ENCODE results near the gene CD151.

Gene CD151

GRCh38 chr11:828506-829175 is 4.1 kb upstream of the CD151 start:
- Histone ChIP-seq H3K27ac (ENCODE audit: low read length) (no peak overlapping the region), H3K9ac (ENCODE audit: low read length) (no peak overlapping the region), H3K36me3 (ENCODE audit: control insufficient read depth, low read depth, low read length) (no peaks in the 10 kb centered on the region), H3K27me3 (ENCODE audit: control insufficient read depth, insufficient read depth, low read length) (peaks cover 79% of the 10 kb centered on the region), H3K4me3 (ENCODE audit: low read length) (peak overlapping the region; percentile 52), H3K9me3 (ENCODE audit: control insufficient read depth, low read depth, low read length) (no peaks in the 10 kb centered on the region), H3K4me1 (ENCODE audit: control insufficient read depth, low read depth, low read length) (peaks cover 38% of the 10 kb centered on the region)

- Histone ChIP-seq H3K36me3 (ENCODE audit: control insufficient read depth, low read depth, low read length) (no peaks in the 10 kb centered on the region), H3K4me1 (ENCODE audit: control insufficient read depth, low read depth, low read length) (peaks cover 41% of the 10 kb centered on the region), H3K9me3 (ENCODE audit: control insufficient read depth, low read depth, low read length) (no peaks in the 10 kb centered on the region), H3K4me3 (ENCODE audit: low read length) (peak overlapping the region; percentile 52), H3K27me3 (ENCODE audit: control insufficient read depth, insufficient read depth, low read length) (peaks cover 86% of the 10 kb centered on the region), H3K9ac (ENCODE audit: low read length) (no peak overlapping the region), H3K27ac (ENCODE audit: low read length) (no peak overlapping the region)
Observed at GRCh38 chr11:829176-829846, 3.4 kb upstream of the CD151 start.

DNA sequence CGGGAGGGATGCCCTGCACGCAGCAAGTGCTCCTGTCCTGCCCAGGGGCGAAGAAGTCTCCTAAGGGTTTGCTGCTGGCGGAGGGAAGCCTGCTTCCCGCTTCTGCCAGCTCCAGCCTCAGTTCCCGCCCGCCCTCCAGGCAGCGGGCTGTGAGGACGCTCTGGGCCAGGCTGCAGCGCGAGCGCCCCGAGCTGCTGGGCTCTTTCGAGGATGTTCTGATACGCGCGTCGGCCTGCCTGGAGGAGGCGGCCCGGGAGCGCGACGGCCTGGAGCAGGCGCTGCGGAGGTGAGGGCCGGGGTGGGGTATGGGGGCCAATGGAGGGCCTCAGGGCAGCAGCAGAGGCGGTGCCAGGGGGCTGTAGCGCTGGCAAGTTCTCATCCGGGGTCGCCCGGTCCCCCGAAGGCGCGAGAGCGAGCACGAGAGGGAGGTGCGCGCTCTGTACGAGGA is 2.9 kb upstream of the CD151 start:
- H3K4me1 ChIP-seq (ENCODE audit: control insufficient read depth, low read depth, low read length), result peaks cover 41% of the 10 kb centered on the region
- no peaks in the 10 kb centered on the region for H3K9me3 ChIP-seq (ENCODE audit: control insufficient read depth, low read depth, low read length)
- no peak overlapping the region for H3K9ac ChIP-seq (ENCODE audit: low read length)
- H3K4me3 ChIP-seq (ENCODE audit: low read length), result peak overlapping the region; percentile 52
- H3K27ac ChIP-seq (ENCODE audit: low read length), result no peak overlapping the region
- H3K36me3 ChIP-seq (ENCODE audit: control insufficient read depth, low read depth, low read length), result no peaks in the 10 kb centered on the region
- H3K27me3 ChIP-seq (ENCODE audit: control insufficient read depth, insufficient read depth, low read length), result peaks cover 92% of the 10 kb centered on the region

DNA sequence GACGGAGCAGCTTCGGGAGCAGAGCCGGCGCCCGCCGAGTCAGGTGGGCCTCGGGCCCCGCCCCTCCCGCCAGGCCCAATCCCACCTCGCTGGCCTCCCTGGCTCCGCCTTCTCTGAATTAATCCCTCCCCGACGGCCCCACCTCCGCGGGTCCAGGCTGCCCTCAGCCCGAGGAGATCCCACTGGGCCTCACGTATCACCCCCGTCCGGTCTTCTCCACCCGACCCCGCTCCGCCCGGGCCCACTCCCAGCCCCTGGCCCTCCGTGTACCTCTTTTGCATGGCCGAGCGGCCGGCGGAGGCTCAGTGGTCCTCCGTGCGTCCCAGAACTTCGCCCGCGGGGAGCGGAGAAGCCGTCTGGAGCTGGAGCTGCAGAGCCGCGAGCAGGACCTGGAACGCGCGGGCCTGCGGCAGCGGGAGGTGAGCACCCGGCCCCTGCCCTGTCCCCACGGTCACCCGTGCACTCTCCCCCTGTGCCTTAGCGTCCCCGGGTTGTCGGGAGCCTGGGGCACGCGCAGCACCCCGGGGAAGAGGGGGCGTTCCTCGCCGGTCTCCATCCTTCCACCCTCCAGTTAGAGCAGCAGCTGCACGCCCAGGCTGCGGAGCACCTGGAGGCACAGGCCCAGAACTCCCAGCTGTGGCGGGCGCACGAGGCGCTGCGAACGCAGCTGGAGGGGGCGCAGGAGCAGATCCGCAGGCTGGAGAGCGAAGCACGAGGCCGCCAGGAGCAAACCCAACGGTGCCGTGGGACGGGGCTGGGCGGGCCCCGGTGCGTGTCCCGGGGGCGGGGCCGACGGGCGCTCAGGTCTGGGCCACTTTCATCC is 2.2 kb upstream of the CD151 start:
- H3K9ac ChIP-seq (ENCODE audit: low read length), result no peak overlapping the region

GRCh38 chr11:831118-831864 is 1.5 kb upstream of the CD151 start:
- H3K9ac ChIP-seq (ENCODE audit: low read length), result no peak overlapping the region
- H3K27me3 ChIP-seq (ENCODE audit: control insufficient read depth, insufficient read depth, low read length), result peaks cover 80% of the 10 kb centered on the region
- H3K4me1 ChIP-seq (ENCODE audit: control insufficient read depth, low read depth, low read length), result peaks cover 41% of the 10 kb centered on the region
- peak overlapping the region; percentile 50 for H3K4me3 ChIP-seq (ENCODE audit: low read length)
- no peak overlapping the region for H3K27ac ChIP-seq (ENCODE audit: low read length)
- no peaks in the 10 kb centered on the region for H3K36me3 ChIP-seq (ENCODE audit: control insufficient read depth, low read depth, low read length)
- H3K9me3 ChIP-seq (ENCODE audit: control insufficient read depth, low read depth, low read length), result no peaks in the 10 kb centered on the region

More for the DNA sequence above, 2.2 kb upstream of the CD151 start:
- peaks cover 88% of the 10 kb centered on the region for H3K27me3 ChIP-seq (ENCODE audit: control insufficient read depth, insufficient read depth, low read length)
- H3K4me3 ChIP-seq (ENCODE audit: low read length), result peak overlapping the region; percentile 52
- H3K9me3 ChIP-seq (ENCODE audit: control insufficient read depth, low read depth, low read length), result no peaks in the 10 kb centered on the region
- no peak overlapping the region for H3K27ac ChIP-seq (ENCODE audit: low read length)
- H3K4me1 ChIP-seq (ENCODE audit: control insufficient read depth, low read depth, low read length), result peaks cover 41% of the 10 kb centered on the region
- H3K36me3 ChIP-seq (ENCODE audit: control insufficient read depth, low read depth, low read length), result no peaks in the 10 kb centered on the region

- Histone ChIP-seq H3K27ac (ENCODE audit: low read length) (no peak overlapping the region), H3K4me3 (ENCODE audit: low read length) (peak overlapping the region; percentile 39)
Observed at GRCh38 chr11:831961-832528, 707 bp upstream of the CD151 start.

GRCh38 chr11:833114-833791 is 501 bp downstream of the CD151 start:
- Histone ChIP-seq H3K27ac (ENCODE audit: low read length) (no peak overlapping the region), H3K36me3 (ENCODE audit: control insufficient read depth, low read depth, low read length) (no peaks in the 10 kb centered on the region), H3K27me3 (ENCODE audit: control insufficient read depth, insufficient read depth, low read length) (peaks cover 60% of the 10 kb centered on the region), H3K4me3 (ENCODE audit: low read length) (peak overlapping the region; percentile 62), H3K4me1 (ENCODE audit: control insufficient read depth, low read depth, low read length) (peaks cover 34% of the 10 kb centered on the region), H3K9ac (ENCODE audit: low read length) (peak overlapping the region; percentile 9), H3K9me3 (ENCODE audit: control insufficient read depth, low read depth, low read length) (no peaks in the 10 kb centered on the region)

More at GRCh38 chr11:831961-832528, 707 bp upstream of the CD151 start:
- H3K9ac ChIP-seq (ENCODE audit: low read length), result no peak overlapping the region
- H3K36me3 ChIP-seq (ENCODE audit: control insufficient read depth, low read depth, low read length), result no peaks in the 10 kb centered on the region
- H3K4me1 ChIP-seq (ENCODE audit: control insufficient read depth, low read depth, low read length), result peaks cover 41% of the 10 kb centered on the region
- H3K9me3 ChIP-seq (ENCODE audit: control insufficient read depth, low read depth, low read length), result no peaks in the 10 kb centered on the region
- peaks cover 72% of the 10 kb centered on the region for H3K27me3 ChIP-seq (ENCODE audit: control insufficient read depth, insufficient read depth, low read length)

GRCh38 chr11:833849-834311 is 1.1 kb downstream of the CD151 start:
- peaks cover 29% of the 10 kb centered on the region for H3K4me1 ChIP-seq (ENCODE audit: control insufficient read depth, low read depth, low read length)
- no peak overlapping the region for H3K27ac ChIP-seq (ENCODE audit: low read length)
- peak overlapping the region; percentile 9 for H3K9ac ChIP-seq (ENCODE audit: low read length)
- H3K4me3 ChIP-seq (ENCODE audit: low read length), result peak overlapping the region; percentile 62
- H3K9me3 ChIP-seq (ENCODE audit: control insufficient read depth, low read depth, low read length), result no peaks in the 10 kb centered on the region
- peaks cover 4% of the 10 kb centered on the region for H3K36me3 ChIP-seq (ENCODE audit: control insufficient read depth, low read depth, low read length)
- H3K27me3 ChIP-seq (ENCODE audit: control insufficient read depth, insufficient read depth, low read length), result peaks cover 54% of the 10 kb centered on the region

DNA sequence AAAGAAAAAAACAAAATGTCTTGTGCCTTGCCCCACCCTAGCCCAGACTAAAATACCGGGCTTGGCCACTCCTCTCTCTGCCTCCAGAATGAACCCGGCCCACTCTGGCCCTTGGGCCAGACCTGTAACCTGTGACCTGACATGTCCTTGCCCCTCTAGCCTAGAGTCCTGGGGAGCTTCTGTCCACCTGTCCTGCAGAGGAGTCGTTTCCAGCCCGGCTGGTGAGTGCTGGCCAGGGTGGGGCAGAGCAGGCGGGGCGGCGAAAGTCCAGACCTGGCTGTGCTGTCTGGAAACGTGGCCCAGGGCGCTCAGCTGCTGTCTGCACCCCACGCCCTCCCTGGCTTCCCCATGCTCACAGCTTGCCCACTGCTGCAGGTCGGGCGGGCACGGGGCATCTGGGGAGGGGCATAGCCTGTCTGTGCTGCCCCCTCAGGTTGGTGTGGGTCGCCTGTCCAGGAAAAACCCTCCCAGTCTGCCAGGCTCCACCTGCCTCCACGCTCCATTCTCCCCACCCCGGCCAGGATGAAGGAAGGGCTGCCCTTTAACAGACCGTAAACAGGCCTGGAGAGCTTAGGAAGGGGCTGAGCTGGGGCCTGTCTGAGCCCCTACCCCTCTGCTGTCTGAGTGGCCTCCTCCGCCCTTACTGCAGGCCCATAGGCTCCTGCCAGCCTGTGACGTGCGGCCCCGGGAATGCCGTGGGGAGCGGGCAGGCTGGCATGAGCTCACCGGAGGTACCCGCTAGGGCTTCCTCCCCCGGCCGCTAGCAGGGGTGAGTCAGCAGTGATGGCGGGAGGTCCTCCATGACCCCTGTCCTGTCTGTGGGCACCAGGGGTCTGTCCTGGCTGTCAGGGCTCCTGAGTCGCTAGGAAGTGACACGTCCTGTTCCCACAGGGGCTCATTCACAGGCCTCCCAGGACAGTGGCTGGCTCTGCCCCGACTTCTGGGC is 1.9 kb downstream of the CD151 start:
- H3K4me1 ChIP-seq (ENCODE audit: control insufficient read depth, low read depth, low read length), result peaks cover 22% of the 10 kb centered on the region
- peaks cover 46% of the 10 kb centered on the region for H3K27me3 ChIP-seq (ENCODE audit: control insufficient read depth, insufficient read depth, low read length)
- no peak overlapping the region for H3K27ac ChIP-seq (ENCODE audit: low read length)
- H3K4me3 ChIP-seq (ENCODE audit: low read length), result no peak overlapping the region
- peaks cover 12% of the 10 kb centered on the region for H3K36me3 ChIP-seq (ENCODE audit: control insufficient read depth, low read depth, low read length)
- H3K9ac ChIP-seq (ENCODE audit: low read length), result no peak overlapping the region
- H3K9me3 ChIP-seq (ENCODE audit: control insufficient read depth, low read depth, low read length), result no peaks in the 10 kb centered on the region

- Histone ChIP-seq H3K4me1 (ENCODE audit: control insufficient read depth, low read depth, low read length) (peaks cover 15% of the 10 kb centered on the region), H3K4me3 (ENCODE audit: low read length) (no peak overlapping the region), H3K36me3 (ENCODE audit: control insufficient read depth, low read depth, low read length) (peaks cover 22% of the 10 kb centered on the region), H3K9ac (ENCODE audit: low read length) (no peak overlapping the region), H3K27ac (ENCODE audit: low read length) (no peak overlapping the region), H3K9me3 (ENCODE audit: control insufficient read depth, low read depth, low read length) (no peaks in the 10 kb centered on the region), H3K27me3 (ENCODE audit: control insufficient read depth, insufficient read depth, low read length) (peaks cover 31% of the 10 kb centered on the region)
Observed at GRCh38 chr11:836274-836673, 3.5 kb downstream of the CD151 start.
